Neural cell (in vitro differentiated cells): Measurements from ENCODE around the gene LIPM. TPM values are rescaled to one million over a fixed set of nuclear protein-coding genes. Genes with fewer than 3 reads are reported as not detected.

Experiments used
- H2AFZ ChIP-seq: fragments of 200-600, 300-800 bp; sonication (generic), shearing (Covaris generic); 2 replicates; pipeline ENCODE4 v1.6.0; 2014; ENCODE audit warnings: low read depth, mild to moderate bottlenecking, antibody characterized with exemption, low read length, moderate library complexity
- H3F3A ChIP-seq: fragments of 200-600 bp; shearing (Covaris generic); 2 replicates; pipeline ENCODE4 v1.6.1; 2016; ENCODE audit warnings: mild to moderate bottlenecking, moderate library complexity, mixed read lengths, antibody characterized with exemption, low read length; ENCODE audit not compliant: insufficient read depth, poor library complexity, severe bottlenecking
- H3K27ac ChIP-seq: fragments of 200-600, 300-800 bp; sonication (generic), shearing (Covaris generic); 2 replicates; pipeline ENCODE4 v1.5.1; 2014; ENCODE audit warnings: mild to moderate bottlenecking, low read length, moderate library complexity
- H3K27me3 ChIP-seq: fragments of 300-800, 200-600 bp; sonication (generic), shearing (Covaris generic); 2 replicates; pipeline ENCODE4 v1.6.0; 2014; ENCODE audit warnings: mild to moderate bottlenecking, low read depth, low read length, moderate library complexity; ENCODE audit not compliant: insufficient read depth
- H3K36me3 ChIP-seq: fragments of 300-800, 200-600 bp; sonication (generic), shearing (Covaris generic); 2 replicates; pipeline ENCODE4 v1.5.1; 2014; ENCODE audit warnings: mild to moderate bottlenecking, antibody characterized with exemption, low read length, moderate library complexity; ENCODE audit not compliant: insufficient read depth
- H3K4me2 ChIP-seq: fragments of 300-800, 200-600 bp; sonication (generic), shearing (Covaris generic); 2 replicates; pipeline ENCODE4 v1.6.0; 2014; ENCODE audit warnings: mild to moderate bottlenecking, low read length
- H3K4me3 ChIP-seq: fragments of 300-800, 200-600 bp; sonication (generic), shearing (Covaris generic); 2 replicates; pipeline ENCODE4 v1.5.1; 2014; ENCODE audit warnings: mild to moderate bottlenecking, low read length, moderate library complexity
- H3K79me2 ChIP-seq: fragments of 200-600 bp; shearing (Covaris generic); replicated peaks from 2 replicates; pipeline ENCODE4 v1.6.0; 2014; ENCODE audit warnings: mild to moderate bottlenecking, low read length, moderate library complexity; ENCODE audit not compliant: insufficient read depth
- H3K9ac ChIP-seq: fragments of 300-800, 200-600 bp; sonication (generic), shearing (Covaris generic); 2 replicates; pipeline ENCODE4 v1.6.1; 2016; ENCODE audit warnings: mild to moderate bottlenecking, low read length, mixed read lengths
- H3K9me2 ChIP-seq: fragments of 200-600 bp; shearing (Covaris generic); 2 replicates; pipeline ENCODE4 v1.6.1; 2016; ENCODE audit warnings: mild to moderate bottlenecking, low read length, mixed read lengths; ENCODE audit not compliant: insufficient read depth
- H3K9me3 ChIP-seq: fragments of 200-600, 300-800 bp; sonication (generic), shearing (Covaris generic); 2 replicates; pipeline ENCODE4 v1.6.1; 2016; ENCODE audit warnings: mild to moderate bottlenecking, mixed run types, low read length, moderate library complexity, mixed read lengths
- H4K20me1 ChIP-seq: fragments of 200-600 bp; shearing (Covaris generic); 2 replicates; pipeline ENCODE4 v1.6.1; 2016; ENCODE audit warnings: mild to moderate bottlenecking, mixed run types; ENCODE audit not compliant: insufficient read depth
- EP300 ChIP-seq: fragments of 450-650 bp; conservative IDR thresholded peaks from 2 replicates; pipeline ENCODE4 v1.6.1; 2014; ENCODE audit warnings: antibody characterized with exemption, mild to moderate bottlenecking, moderate library complexity; ENCODE audit not compliant: poor library complexity, severe bottlenecking
- EZH2 ChIP-seq: fragments of 200-600, 300-800 bp; shearing (Covaris generic), sonication (generic); IDR thresholded peaks from 2 replicates; pipeline ENCODE4 v1.6.1; 2014; ENCODE audit warnings: antibody characterized with exemption, low read length, borderline replicate concordance, mild to moderate bottlenecking; ENCODE audit not compliant: insufficient read depth, poor library complexity, severe bottlenecking
- MXI1 ChIP-seq: fragments of 450-650 bp; conservative IDR thresholded peaks from 2 replicates; pipeline ENCODE4 v1.6.1; 2014; ENCODE audit warnings: antibody characterized with exemption, mild to moderate bottlenecking; ENCODE audit not compliant: poor library complexity, severe bottlenecking
- POLR2AphosphoS5 ChIP-seq: IDR thresholded peaks from 2 replicates; pipeline ENCODE4 v1.6.1; 2012
- RAD21 ChIP-seq: fragments of 450-650 bp; conservative IDR thresholded peaks from 2 replicates; pipeline ENCODE4 v1.6.1; 2014; ENCODE audit warnings: antibody characterized with exemption, mild to moderate bottlenecking, moderate library complexity
- SMC3 ChIP-seq: fragments of 450-650 bp; conservative IDR thresholded peaks from 2 replicates; pipeline ENCODE4 v1.6.1; 2014; ENCODE audit warnings: antibody characterized with exemption, mild to moderate bottlenecking, moderate library complexity; ENCODE audit not compliant: poor library complexity
- TAF1 ChIP-seq: IDR thresholded peaks from 2 replicates; pipeline ENCODE4 v1.6.1; 2012; ENCODE audit warnings: low read depth
- polyA plus RNA-seq: library from polyadenylated mRNA; depleted of rRNA; stranded (reverse); fragments of >200 nt; gene quantifications from 2 replicates; pipeline ENCODE4 v1.2.3, GENCODE V29; 2014
- TF ChIP-seq, protein P1 (sequence below): fragments of 450-650 bp; IDR thresholded peaks from 2 replicates; pipeline ENCODE4 v1.5.1; 2014; ENCODE audit warnings: antibody characterized with exemption, mild to moderate bottlenecking, moderate library complexity; ENCODE audit not compliant: poor library complexity, severe bottlenecking
- TF ChIP-seq, protein P2 (sequence below): IDR thresholded peaks from 2 replicates; pipeline ENCODE4 v1.6.1; 2012; ENCODE audit warnings: borderline replicate concordance

LIPM gene
- polyA plus RNA-seq, 1 donor from 2014 or later: not detected

DNA sequence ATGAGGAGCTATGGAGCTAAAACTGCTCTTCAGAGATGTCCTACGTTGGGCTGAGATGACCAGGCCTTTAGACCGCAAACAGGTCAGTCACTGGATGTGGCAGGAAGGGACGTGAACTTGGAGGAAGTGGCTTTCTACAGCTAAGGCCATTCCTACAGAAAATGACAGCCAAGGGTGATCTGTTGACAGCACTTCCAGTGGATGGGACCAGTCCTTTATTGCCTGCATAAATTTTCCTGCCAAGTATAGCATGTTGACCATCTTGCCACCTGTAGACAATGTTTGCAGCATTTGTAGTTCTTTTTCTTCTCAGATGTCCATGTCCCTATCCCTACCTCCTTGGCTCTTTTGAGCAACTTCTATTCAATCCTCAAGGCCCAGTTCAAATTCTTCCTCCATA lies 3.4 kb downstream of the LIPM start:
- H3K27ac ChIP-seq: no peak overlapping the region
- H3K9me3 ChIP-seq: no peaks in the 10 kb centered on the region
- no peak overlapping the region for H3K4me2 ChIP-seq
- no peaks in the 10 kb centered on the region for H3K9me2 ChIP-seq
- no peaks in the 10 kb centered on the region for H3K36me3 ChIP-seq
- no peaks in the 10 kb centered on the region for H3K27me3 ChIP-seq
- H3K79me2 ChIP-seq: no peaks in the 10 kb centered on the region
- TF ChIP-seq, protein P1, sequence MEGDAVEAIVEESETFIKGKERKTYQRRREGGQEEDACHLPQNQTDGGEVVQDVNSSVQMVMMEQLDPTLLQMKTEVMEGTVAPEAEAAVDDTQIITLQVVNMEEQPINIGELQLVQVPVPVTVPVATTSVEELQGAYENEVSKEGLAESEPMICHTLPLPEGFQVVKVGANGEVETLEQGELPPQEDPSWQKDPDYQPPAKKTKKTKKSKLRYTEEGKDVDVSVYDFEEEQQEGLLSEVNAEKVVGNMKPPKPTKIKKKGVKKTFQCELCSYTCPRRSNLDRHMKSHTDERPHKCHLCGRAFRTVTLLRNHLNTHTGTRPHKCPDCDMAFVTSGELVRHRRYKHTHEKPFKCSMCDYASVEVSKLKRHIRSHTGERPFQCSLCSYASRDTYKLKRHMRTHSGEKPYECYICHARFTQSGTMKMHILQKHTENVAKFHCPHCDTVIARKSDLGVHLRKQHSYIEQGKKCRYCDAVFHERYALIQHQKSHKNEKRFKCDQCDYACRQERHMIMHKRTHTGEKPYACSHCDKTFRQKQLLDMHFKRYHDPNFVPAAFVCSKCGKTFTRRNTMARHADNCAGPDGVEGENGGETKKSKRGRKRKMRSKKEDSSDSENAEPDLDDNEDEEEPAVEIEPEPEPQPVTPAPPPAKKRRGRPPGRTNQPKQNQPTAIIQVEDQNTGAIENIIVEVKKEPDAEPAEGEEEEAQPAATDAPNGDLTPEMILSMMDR: no peak
- no peak for TF ChIP-seq EZH2
- TF ChIP-seq TAF1: no peak
- TF ChIP-seq RAD21: no peak
- no peak for TF ChIP-seq EP300
- no peak for TF ChIP-seq SMC3
- TF ChIP-seq POLR2AphosphoS5: no peak
- TF ChIP-seq, protein P2, sequence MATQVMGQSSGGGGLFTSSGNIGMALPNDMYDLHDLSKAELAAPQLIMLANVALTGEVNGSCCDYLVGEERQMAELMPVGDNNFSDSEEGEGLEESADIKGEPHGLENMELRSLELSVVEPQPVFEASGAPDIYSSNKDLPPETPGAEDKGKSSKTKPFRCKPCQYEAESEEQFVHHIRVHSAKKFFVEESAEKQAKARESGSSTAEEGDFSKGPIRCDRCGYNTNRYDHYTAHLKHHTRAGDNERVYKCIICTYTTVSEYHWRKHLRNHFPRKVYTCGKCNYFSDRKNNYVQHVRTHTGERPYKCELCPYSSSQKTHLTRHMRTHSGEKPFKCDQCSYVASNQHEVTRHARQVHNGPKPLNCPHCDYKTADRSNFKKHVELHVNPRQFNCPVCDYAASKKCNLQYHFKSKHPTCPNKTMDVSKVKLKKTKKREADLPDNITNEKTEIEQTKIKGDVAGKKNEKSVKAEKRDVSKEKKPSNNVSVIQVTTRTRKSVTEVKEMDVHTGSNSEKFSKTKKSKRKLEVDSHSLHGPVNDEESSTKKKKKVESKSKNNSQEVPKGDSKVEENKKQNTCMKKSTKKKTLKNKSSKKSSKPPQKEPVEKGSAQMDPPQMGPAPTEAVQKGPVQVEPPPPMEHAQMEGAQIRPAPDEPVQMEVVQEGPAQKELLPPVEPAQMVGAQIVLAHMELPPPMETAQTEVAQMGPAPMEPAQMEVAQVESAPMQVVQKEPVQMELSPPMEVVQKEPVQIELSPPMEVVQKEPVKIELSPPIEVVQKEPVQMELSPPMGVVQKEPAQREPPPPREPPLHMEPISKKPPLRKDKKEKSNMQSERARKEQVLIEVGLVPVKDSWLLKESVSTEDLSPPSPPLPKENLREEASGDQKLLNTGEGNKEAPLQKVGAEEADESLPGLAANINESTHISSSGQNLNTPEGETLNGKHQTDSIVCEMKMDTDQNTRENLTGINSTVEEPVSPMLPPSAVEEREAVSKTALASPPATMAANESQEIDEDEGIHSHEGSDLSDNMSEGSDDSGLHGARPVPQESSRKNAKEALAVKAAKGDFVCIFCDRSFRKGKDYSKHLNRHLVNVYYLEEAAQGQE: no peak
- no peak for TF ChIP-seq MXI1
- no peak overlapping the region for H3K4me3 ChIP-seq
- no peak overlapping the region for H3K9ac ChIP-seq
- no peaks in the 10 kb centered on the region for H4K20me1 ChIP-seq
- H2AFZ ChIP-seq: no peak overlapping the region
- no peaks in the 10 kb centered on the region for H3F3A ChIP-seq

DNA sequence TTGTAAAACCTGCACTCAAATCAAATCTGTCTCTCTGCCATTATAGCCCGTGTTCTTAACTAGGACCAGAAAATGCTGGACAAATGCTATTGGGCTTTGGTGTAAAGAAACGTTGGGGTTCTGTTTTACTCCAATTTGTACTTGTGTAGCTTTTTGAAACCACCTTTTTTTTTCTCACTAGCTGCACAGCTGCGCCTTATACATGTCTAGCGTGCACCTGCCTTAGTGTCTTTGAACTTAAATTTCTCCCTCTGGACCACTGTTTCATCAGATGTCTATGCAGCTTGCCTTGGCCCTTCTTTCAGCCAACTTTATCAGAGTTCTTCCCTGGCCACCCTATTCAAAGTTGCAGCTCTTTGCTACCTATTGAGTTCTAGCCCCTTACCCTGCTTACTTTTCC lies 7.1 kb downstream of the LIPM start:
- no peak overlapping the region for H2AFZ ChIP-seq
- no peak overlapping the region for H3K27ac ChIP-seq
- TF ChIP-seq POLR2AphosphoS5 (no peak), SMC3 (no peak), RAD21 (no peak), TAF1 (no peak), EZH2 (no peak), EP300 (no peak), MXI1 (no peak)
- TF ChIP-seq, protein P1: no peak
- TF ChIP-seq, protein P2: no peak
- no peaks in the 10 kb centered on the region for H3K79me2 ChIP-seq
- H3F3A ChIP-seq: no peaks in the 10 kb centered on the region
- no peak overlapping the region for H3K9ac ChIP-seq
- no peaks in the 10 kb centered on the region for H4K20me1 ChIP-seq
- no peaks in the 10 kb centered on the region for H3K9me2 ChIP-seq
- no peaks in the 10 kb centered on the region for H3K9me3 ChIP-seq
- no peak overlapping the region for H3K4me2 ChIP-seq
- no peak overlapping the region for H3K4me3 ChIP-seq
- no peaks in the 10 kb centered on the region for H3K36me3 ChIP-seq
- H3K27me3 ChIP-seq: no peaks in the 10 kb centered on the region
